ENCODE data around the gene TSFM. TPM values are rescaled to one million over a fixed set of nuclear protein-coding genes. Genes with fewer than 3 reads are reported as not detected.

Gene TSFM
- total and polyA plus RNA-seq, 4 donors = 14.6 to 60.5 (median 38.2) TPM

- H3K4me3 ChIP-seq (ENCODE audit: low read depth in 1 of 3, low read length in 3 of 3) = no peak overlapping the region
- DNase-seq (ENCODE audit: low spot score) = no peak
- no peak overlapping the region for H3K9ac ChIP-seq (ENCODE audit: low read depth in 1 of 2, low read length in 2 of 2)
- peaks cover 19 to 48% (median 42%) of the 10 kb centered on the region in 4 donors for H3K36me3 ChIP-seq (ENCODE audit: control insufficient read depth in 4 of 4, insufficient read depth in 3 of 4, low read depth in 1 of 4, low read length in 3 of 4)
- WGBS = 90% methylated on average over 10 of the region's 10 CpGs
- no peaks in the 10 kb centered on the region for H3K27me3 ChIP-seq (ENCODE audit: control insufficient read depth in 4 of 4, insufficient read depth in 4 of 4, low read length in 3 of 4)
- H3K27ac ChIP-seq (ENCODE audit: low read depth in 1 of 2, low read length in 2 of 2) = no peak overlapping the region
- no peaks in the 10 kb centered on the region for H3K9me3 ChIP-seq (ENCODE audit: control insufficient read depth in 4 of 4, low read length in 3 of 4)
- peaks cover 3 to 36% (median 11%) of the 10 kb centered on the region in 4 donors for H3K4me1 ChIP-seq (ENCODE audit: control insufficient read depth in 4 of 4, insufficient read depth in 4 of 4, low read length in 3 of 4)
- TF ChIP-seq FOXA2 (IDR thresholded peaks at IDR 0.05) = no peak
- TF ChIP-seq SP1 (IDR thresholded peaks at IDR 0.05) = no peak
- TF ChIP-seq HNF4G (IDR thresholded peaks at IDR 0.05) = no peak
- no peak for TF ChIP-seq TAF1 (conservative IDR thresholded peaks at IDR 0.05)
- TF ChIP-seq FOXA1 (IDR thresholded peaks at IDR 0.05) = no peak
- TF ChIP-seq YY1 (IDR thresholded peaks at IDR 0.05) = no peak
These were observed 39.1 kb downstream of the TSFM start for GRCh38 chr12:57821474-57822214.

GRCh38 chr12:57822392-57823130, 40.0 kb downstream of the TSFM start:
- no peaks in the 10 kb centered on the region for H3K9me3 ChIP-seq (ENCODE audit: control insufficient read depth in 4 of 4, low read length in 3 of 4)
- WGBS = 85% methylated on average over 10 of the region's 10 CpGs
- no peak for DNase-seq (ENCODE audit: low spot score)
- H3K27me3 ChIP-seq (ENCODE audit: control insufficient read depth in 4 of 4, insufficient read depth in 4 of 4, low read length in 3 of 4) = no peaks in the 10 kb centered on the region
- no peak overlapping the region for H3K4me3 ChIP-seq (ENCODE audit: low read depth in 1 of 3, low read length in 3 of 3)
- peaks cover 19 to 57% (median 51%) of the 10 kb centered on the region in 4 donors for H3K36me3 ChIP-seq (ENCODE audit: control insufficient read depth in 4 of 4, insufficient read depth in 3 of 4, low read depth in 1 of 4, low read length in 3 of 4)
- no peak overlapping the region for H3K27ac ChIP-seq (ENCODE audit: low read depth in 1 of 2, low read length in 2 of 2)
- H3K9ac ChIP-seq (ENCODE audit: low read depth in 1 of 2, low read length in 2 of 2) = no peak overlapping the region
- H3K4me1 ChIP-seq (ENCODE audit: control insufficient read depth in 4 of 4, insufficient read depth in 4 of 4, low read length in 3 of 4) = peaks cover 3 to 34% (median 9%) of the 10 kb centered on the region in 4 donors
- TF ChIP-seq ATF3 (IDR thresholded peaks at IDR 0.05) (no peak), JUND (IDR thresholded peaks at IDR 0.05) (no peak), HNF4A (conservative IDR thresholded peaks at IDR 0.05) (no peak), MAX (IDR thresholded peaks at IDR 0.05) (no peak), TAF1 (conservative IDR thresholded peaks at IDR 0.05) (no peak), FOXA1 (IDR thresholded peaks at IDR 0.05) (no peak), RXRA (IDR thresholded peaks at IDR 0.05) (no peak), GABPA (IDR thresholded peaks at IDR 0.05 in 1 of 2, conservative IDR thresholded peaks at IDR 0.05 in 1 of 2) (no peak), EGR1 (IDR thresholded peaks at IDR 0.05; ENCODE audit: low read depth in 2 of 2) (no peak), YY1 (IDR thresholded peaks at IDR 0.05) (no peak), ZBTB33 (IDR thresholded peaks at IDR 0.05) (no peak), RAD21 (IDR thresholded peaks at IDR 0.05) (no peak), FOXA2 (IDR thresholded peaks at IDR 0.05) (no peak), CTCF (IDR thresholded peaks at IDR 0.05; ENCODE audit: low read depth, low read length, missing input control) (no peak), SP1 (IDR thresholded peaks at IDR 0.05) (no peak), HNF4G (IDR thresholded peaks at IDR 0.05) (no peak), REST (IDR thresholded peaks at IDR 0.05) (no peak)

Data from liver (tissue), 9 donors.